SK-N-SH treated with all-trans-retinoic acid at 6 μM for 48 hours (cell line): Measurements from ENCODE around the gene SCML2.
"Not testable (repeated sequence)": the region's sequence is repeated elsewhere in the genome, so short reads cannot be mapped to it uniquely, and the experiment has no call there.

Source experiments
- CREB5 ChIP-seq: fragments of 250-450 bp; sonication (Bioruptor Pico); IDR thresholded peaks from 2 replicates; pipeline ENCODE4 v1.5.1; 2020; ENCODE audit warnings: low read depth, mild to moderate bottlenecking, moderate library complexity
- CSRNP3 ChIP-seq: fragments of 250-450 bp; sonication (Bioruptor Pico); IDR thresholded peaks from 2 replicates; pipeline ENCODE4 v1.5.1; 2021; ENCODE audit warnings: mild to moderate bottlenecking, moderate library complexity
- ISL1 ChIP-seq: fragments of 250-450 bp; sonication (Bioruptor Pico); IDR thresholded peaks from 2 replicates; pipeline ENCODE4 v2.1.2; 2022; ENCODE audit warnings: mild to moderate bottlenecking, moderate library complexity
- PATZ1 ChIP-seq: fragments of 250-450 bp; sonication (Bioruptor Pico); IDR thresholded peaks from 2 replicates; pipeline ENCODE4 v1.8.0; 2020; ENCODE audit warnings: mild to moderate bottlenecking, moderate library complexity, borderline replicate concordance
- PPARA ChIP-seq: fragments of 250-450 bp; sonication (Bioruptor Pico); IDR thresholded peaks from 2 replicates; pipeline ENCODE4 v1.5.0; 2020; ENCODE audit warnings: mild to moderate bottlenecking, borderline replicate concordance
- RARB ChIP-seq: fragments of 250-450 bp; sonication (Bioruptor Pico); IDR thresholded peaks from 2 replicates; pipeline ENCODE4 v1.8.0; 2021; ENCODE audit warnings: mild to moderate bottlenecking, moderate library complexity
- TSHZ2 ChIP-seq: fragments of 250-450 bp; sonication (Bioruptor Pico); IDR thresholded peaks from 2 replicates; pipeline ENCODE4 v1.5.0; 2020; ENCODE audit warnings: mild to moderate bottlenecking, moderate library complexity
- ZFP3 ChIP-seq: fragments of 250-450 bp; sonication (Bioruptor Pico); IDR thresholded peaks from 2 replicates; pipeline ENCODE4 v1.5.0; 2020; ENCODE audit warnings: mild to moderate bottlenecking, moderate library complexity
- ZFP30 ChIP-seq: fragments of 450-650 bp; formaldehyde crosslinking; IDR thresholded peaks from 2 replicates; pipeline ENCODE4 v1.5.0; 2022; ENCODE audit warnings: mild to moderate bottlenecking, moderate library complexity
- ZNF565 ChIP-seq: fragments of 450-650 bp; formaldehyde crosslinking; conservative IDR thresholded peaks from 2 replicates; pipeline ENCODE4 v1.5.0; 2020; ENCODE audit warnings: low read depth, mild to moderate bottlenecking, moderate library complexity

- not testable (repeated sequence) for TF ChIP-seq RARB (CRISPR knock-in tag); PATZ1; TSHZ2 (CRISPR knock-in tag); CREB5 (CRISPR knock-in tag); ZFP30 (CRISPR knock-in tag); ZNF565; ZFP3 (CRISPR knock-in tag); PPARA; CSRNP3 (CRISPR knock-in tag); ISL1 (CRISPR knock-in tag)
Observed at GRCh38 chrX:18375131-18375805, 20.8 kb upstream of the SCML2 start.
